HG03442 (cell line): ENCODE results near the gene KCNMA1.

Experiments
- ATAC-seq: cut with Tn5 transposase; IDR thresholded peaks from one replicate; pipeline ENCODE4 v1.9.1; 2021; ENCODE audit warnings: mild to moderate bottlenecking, moderate library complexity; ENCODE audit not compliant: unreplicated experiment

The KCNMA1 gene

DNA sequence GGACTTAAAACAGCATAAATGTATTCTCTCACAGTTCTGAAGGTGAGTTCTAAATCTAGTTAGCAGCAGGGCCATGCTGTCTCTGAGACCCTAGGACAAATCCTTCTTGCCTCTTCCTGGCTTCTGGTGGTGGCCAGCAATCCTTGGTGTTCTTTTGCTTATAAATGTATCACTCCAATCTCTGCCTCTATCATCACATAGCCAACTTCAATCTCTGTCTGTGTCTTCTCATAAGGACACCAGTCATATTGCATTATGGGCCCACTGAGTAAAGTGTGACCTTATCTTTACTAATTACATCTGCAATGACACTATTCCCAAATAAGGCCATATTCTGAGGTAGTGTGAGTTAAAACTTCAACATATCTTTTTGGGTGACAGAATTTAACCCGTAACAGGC is 778.9 kb downstream of the KCNMA1 start:
- ATAC-seq = no peak

DNA sequence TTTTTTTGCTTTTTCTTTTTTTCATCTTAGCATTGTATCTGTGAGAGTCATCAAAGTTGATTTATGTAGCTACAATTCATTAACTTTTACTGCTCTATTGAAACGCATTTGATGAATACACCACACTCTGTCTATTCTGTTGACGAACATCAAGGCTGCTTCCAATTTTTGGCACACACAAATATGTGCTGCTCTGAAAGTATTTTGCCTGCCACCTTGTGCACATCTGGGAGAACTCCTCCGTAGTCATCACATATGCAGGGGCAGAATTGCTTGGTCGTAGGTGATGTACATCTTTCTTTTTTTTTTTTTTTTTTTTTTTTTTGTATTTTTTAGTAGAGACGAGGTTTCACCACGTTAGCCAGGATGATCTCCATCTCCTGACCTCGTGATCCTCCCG is 796.8 kb downstream of the KCNMA1 start:
- no peak for ATAC-seq

GRCh38 chr10:76839276-76839675 is 798.3 kb downstream of the KCNMA1 start:
- ATAC-seq = no peak

- no peak for ATAC-seq
Measured at GRCh38 chr10:76830218-76830617, 807.4 kb downstream of the KCNMA1 start.

DNA sequence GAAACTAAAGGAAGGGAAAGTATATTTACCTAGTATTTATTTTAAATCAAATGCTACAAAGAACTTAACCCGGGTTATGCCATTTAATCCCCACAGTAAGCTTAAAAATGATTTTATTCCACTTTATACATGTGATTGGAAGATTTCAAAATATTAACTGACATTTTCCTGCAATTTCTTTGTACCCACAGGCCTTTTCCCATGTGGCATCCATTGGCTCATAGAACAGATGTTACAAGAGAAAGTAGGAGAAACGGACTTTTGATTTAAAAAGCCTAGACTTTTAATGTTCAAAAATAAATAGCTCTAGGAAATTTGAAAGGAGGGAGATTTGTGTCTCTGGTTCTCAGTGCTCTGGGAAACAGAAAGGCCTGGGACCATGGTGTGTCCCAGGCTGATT is 807.9 kb downstream of the KCNMA1 start:
- no peak for ATAC-seq
